Measurements from ENCODE around the gene SPEF2. TPM values are rescaled to one million over a fixed set of nuclear protein-coding genes. Genes with fewer than 3 reads are reported as not detected.

The SPEF2 gene
- total RNA-seq, 1 experiment from 2014 or later = 0.87 TPM

DNA sequence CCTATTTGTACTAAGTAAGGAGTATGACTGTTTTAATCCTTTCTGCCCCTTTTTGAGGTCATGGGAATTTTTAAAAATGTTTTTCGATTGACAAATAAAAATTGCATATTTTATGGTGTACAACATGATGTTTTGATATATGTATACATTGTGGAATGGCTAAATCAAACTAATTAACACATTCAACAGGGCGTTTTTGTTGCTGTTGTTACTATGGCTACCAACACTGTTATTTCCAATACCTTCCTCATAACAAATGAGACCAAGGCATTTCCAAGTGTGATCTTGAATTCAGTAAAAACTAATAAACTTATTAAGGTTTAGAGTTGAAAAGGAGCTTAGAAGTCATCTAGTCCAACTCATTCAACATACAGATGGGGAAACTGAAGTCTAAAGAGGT is 30.2 kb upstream of the SPEF2 start:
- TF ChIP-seq REST (IDR thresholded peaks at IDR 0.05; ENCODE audit: insufficient read depth in 1 of 2, low read depth in 2 of 2, low read length in 1 of 2) (no peak), CTCF (IDR thresholded peaks at IDR 0.05) (no peak), SIN3A (IDR thresholded peaks at IDR 0.05; ENCODE audit: borderline replicate concordance, insufficient read depth, low read depth, low read length) (no peak), POLR2AphosphoS5 (IDR thresholded peaks at IDR 0.05; ENCODE audit: low read depth, low read length) (no peak), TCF7L2 (IDR thresholded peaks at IDR 0.05; ENCODE audit: low read depth, low read length) (no peak)
- intact Hi-C loops (cut with micrococcal nuclease; ENCODE audit: unreplicated experiment) = no loop called here
- H3K4me3 ChIP-seq (ENCODE audit: low read depth in 2 of 2, low read length in 2 of 2) = no peak overlapping the region
- ChIA-PET POLR2A (no interaction called here), CTCF (no interaction called here)
- no peaks in the 10 kb centered on the region for H3K27me3 ChIP-seq (ENCODE audit: control insufficient read depth, insufficient read depth, low read length)
- H3K27ac ChIP-seq (ENCODE audit: low read length) = no peak overlapping the region
- in situ Hi-C loops (cut with HindIII; ENCODE audit: low pct_unique_long_range_greater_than_20kb, low sequenced_read_pairs) = no loop called here
- BruUV-seq (replicated peaks) = no TSS peak
- no peak for DNase-seq (ENCODE audit: low read depth, low spot score)
- no peaks in the 10 kb centered on the region for H3K36me3 ChIP-seq (ENCODE audit: control insufficient read depth, insufficient read depth, low read length)
- ATAC-seq = no peak
- H3K4me1 ChIP-seq (ENCODE audit: control insufficient read depth, insufficient read depth, low read length) = no peaks in the 10 kb centered on the region
- H3K9me3 ChIP-seq (ENCODE audit: control insufficient read depth, insufficient read depth, low read depth, low read length) = no peaks in the 10 kb centered on the region

DNA sequence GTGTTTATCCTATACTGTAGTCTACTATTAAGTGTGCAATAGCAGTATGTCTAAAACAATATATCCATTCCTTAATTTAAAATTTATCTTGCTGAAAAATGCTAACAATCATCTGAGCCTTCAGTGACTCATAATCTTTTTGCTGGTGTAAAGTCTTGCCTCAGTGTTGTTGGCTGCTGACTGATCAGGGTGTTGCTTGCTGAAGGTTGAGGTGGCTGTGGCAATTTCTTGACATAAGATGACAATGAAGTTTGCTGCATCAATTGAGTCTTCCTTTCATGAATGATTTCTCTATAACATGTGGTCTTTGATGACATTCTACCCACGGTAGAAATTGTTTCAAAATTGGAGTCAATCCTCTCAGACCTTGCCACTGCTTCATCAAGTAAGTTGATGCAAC is 24.3 kb upstream of the SPEF2 start:
- no peak overlapping the region for H3K4me3 ChIP-seq (ENCODE audit: low read depth in 2 of 2, low read length in 2 of 2)
- in situ Hi-C loops (cut with HindIII; ENCODE audit: low pct_unique_long_range_greater_than_20kb, low sequenced_read_pairs) = no loop called here

More for the DNA sequence above, 24.3 kb upstream of the SPEF2 start:
- no peak for ATAC-seq
- Histone ChIP-seq H3K4me1 (ENCODE audit: control insufficient read depth, insufficient read depth, low read length) (no peaks in the 10 kb centered on the region), H3K27ac (ENCODE audit: low read length) (no peak overlapping the region), H3K27me3 (ENCODE audit: control insufficient read depth, insufficient read depth, low read length) (no peaks in the 10 kb centered on the region), H3K9me3 (ENCODE audit: control insufficient read depth, insufficient read depth, low read depth, low read length) (no peaks in the 10 kb centered on the region), H3K36me3 (ENCODE audit: control insufficient read depth, insufficient read depth, low read length) (no peaks in the 10 kb centered on the region)
- intact Hi-C loops (cut with micrococcal nuclease; ENCODE audit: unreplicated experiment) = no loop called here
- no peak for TF ChIP-seq POLR2AphosphoS5 (IDR thresholded peaks at IDR 0.05; ENCODE audit: low read depth, low read length)
- no peak for TF ChIP-seq REST (IDR thresholded peaks at IDR 0.05; ENCODE audit: insufficient read depth in 1 of 2, low read depth in 2 of 2, low read length in 1 of 2)
- no peak for TF ChIP-seq CTCF (IDR thresholded peaks at IDR 0.05)
- no peak for TF ChIP-seq SIN3A (IDR thresholded peaks at IDR 0.05; ENCODE audit: borderline replicate concordance, insufficient read depth, low read depth, low read length)
- TF ChIP-seq TCF7L2 (IDR thresholded peaks at IDR 0.05; ENCODE audit: low read depth, low read length) = no peak
- no TSS peak for BruUV-seq (replicated peaks)
- POLR2A ChIA-PET = no interaction called here
- CTCF ChIA-PET = no interaction called here
- DNase-seq (ENCODE audit: low read depth, low spot score) = no peak
